Kidney glomerular epithelial cell (primary cell): ENCODE data around the gene SAMD4B.

ENCODE experiments used
- DNase-seq: peaks from one replicate; lab custom pipeline; 2025; lab: John Stamatoyannopoulos, UW

SAMD4B gene

DNA sequence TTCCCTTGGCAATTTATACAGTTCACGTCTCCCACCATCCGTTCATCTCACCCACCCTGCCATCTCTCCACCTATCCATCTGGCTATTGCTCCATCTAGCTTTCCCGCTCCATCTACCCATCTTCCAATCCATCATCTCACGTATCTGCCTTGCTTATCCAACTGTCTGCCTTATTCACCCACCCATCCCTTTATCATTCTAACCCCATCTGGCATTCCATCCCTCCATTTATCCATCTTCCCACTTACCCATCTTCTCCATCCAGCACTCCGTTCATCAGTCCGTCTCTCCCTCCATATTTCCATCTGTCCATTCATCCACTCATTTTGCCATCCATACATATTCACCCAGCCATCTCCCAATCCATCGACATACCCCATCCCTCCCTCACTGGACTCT is 83.5 kb downstream of the SAMD4B start:
- DNase-seq: no peak

DNA sequence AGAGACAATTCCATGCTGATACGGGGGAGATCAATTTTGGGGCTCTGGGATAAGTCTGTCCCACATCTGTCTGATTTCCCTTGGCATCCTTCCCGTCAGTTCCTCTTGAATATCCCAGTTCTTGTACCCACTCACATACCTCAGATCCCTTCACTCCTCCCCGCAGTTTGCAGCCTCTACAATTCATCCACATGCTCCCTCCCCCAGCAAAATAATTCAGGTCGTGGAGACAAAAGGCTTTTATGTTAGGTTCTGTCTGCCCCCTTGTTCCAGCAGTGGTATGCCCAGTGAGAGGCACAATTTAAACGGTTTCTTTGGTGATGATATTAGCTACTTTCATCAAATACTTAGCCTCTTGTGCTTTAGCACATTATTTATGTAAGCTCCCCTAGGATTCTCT is 83.9 kb downstream of the SAMD4B start:
- no peak for DNase-seq

DNA sequence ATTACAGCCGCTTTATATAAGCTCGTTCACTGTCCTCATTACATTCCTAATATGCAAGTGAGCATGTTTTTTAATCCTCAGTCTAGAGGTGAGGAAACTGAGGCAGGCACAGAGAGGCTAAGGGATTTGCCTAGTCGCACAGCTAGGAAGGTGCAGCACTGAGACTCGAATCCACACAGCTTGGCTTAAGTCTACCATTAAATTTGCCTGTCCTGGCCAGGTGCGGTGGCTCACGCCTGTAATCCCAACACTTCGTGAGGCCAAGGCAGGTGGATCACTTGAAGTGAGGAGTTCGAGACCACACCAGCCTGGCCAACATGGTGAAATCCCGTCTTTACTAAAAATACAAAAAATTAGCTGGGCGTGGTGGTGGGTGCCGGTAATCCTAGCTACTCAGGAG is 85.5 kb downstream of the SAMD4B start:
- no peak for DNase-seq

DNA sequence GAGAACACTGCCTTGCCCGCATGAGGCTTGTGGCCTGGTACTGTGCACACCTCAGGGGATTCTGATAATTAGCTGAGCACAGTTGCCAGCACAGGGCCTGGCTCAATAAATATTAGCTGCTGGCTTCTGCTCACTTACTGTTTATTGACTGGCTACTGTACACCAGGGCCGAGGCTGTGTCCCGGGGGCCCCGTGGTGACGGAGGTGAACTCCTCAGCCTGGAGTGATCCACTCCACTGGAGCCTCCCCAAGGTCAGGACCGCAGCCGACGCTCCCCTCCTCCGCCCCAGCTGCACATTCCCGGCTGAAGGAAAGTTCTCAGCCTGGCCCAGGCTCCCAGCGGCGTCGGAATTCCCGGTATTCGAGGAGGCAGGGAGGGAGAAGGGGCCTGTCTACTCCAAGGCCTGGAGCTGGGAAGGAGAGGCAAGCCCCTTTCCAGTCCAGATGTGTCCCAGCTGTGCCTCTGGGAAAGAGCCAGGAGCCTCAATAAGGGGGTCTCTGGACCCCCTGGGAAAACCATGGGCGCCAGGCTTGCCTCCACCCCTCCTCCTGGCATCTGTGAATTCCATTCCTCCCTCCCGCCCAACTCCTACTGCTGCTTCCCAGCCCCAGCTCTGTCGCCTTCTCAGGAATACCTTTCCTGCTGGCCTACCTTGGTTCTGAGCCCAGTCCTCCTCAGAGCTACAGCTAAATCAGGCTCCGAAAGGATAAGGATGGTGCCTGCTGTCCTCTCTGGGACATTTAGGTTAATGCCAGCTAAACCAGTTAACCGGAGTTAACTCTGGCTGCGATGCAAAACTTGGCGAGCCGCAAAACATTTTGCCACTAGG is 86.3 kb downstream of the SAMD4B start:
- DNase-seq: peak; percentile 86

DNA sequence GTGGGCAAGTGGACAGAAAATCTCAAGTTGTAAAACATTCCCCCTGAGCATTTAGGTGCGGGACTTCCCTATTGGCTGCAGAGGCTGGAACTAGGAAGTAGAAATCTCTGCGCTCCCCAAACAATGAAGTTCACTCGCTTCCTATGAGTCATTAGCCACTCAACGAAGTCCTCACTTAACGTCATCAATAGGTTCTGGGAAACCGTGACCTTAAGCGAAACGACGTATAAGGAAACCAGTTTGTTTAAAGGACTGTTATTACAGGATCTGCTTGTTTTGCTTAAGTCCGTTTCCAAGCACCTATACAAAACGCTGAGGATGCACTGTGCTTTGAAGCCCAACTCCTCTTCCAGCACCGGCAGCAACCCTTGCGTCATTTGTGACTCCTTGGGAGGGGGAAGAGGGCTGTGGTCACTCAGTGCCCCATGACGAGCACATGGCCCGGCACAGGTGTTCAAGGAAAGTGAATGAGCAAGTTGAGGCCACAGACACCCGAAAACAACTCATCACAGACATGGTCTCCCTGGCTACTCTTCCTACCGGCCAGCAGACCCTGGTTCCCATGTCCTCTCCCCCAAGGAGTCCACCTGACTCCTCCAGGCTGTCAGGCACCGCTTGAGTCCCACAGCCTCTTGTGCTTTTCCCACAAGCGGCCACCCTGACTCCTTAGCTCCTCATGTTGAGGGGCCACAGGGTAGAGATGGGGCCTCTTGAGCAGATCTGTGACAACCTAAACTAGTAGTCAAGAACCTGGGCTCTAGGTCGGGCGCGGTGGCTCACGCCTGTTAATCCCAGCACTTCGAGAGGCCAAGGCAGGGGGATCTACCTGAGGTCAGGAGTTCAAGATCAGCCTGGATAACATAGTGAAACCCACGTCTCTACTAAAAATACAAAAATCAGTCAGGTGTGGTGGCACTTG is 88.7 kb downstream of the SAMD4B start:
- peak; percentile 61 for DNase-seq

DNA sequence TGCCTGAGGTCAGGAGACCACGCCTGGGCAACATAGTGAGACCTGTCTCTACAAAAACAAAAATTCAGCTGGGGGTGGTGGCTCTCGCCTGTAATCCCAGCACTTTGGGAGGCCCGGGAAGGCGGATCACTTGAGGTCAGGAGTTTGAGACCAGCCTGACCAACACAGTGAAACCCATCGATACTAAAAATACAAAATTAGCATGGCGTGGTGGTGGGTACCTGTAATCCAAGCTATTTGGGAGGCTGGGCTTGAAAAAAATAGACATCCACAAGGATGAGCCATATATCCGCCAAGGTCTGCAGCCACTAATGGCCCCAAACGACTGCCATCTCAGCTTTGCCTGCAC is 90.4 kb downstream of the SAMD4B start:
- DNase-seq: no peak

DNA sequence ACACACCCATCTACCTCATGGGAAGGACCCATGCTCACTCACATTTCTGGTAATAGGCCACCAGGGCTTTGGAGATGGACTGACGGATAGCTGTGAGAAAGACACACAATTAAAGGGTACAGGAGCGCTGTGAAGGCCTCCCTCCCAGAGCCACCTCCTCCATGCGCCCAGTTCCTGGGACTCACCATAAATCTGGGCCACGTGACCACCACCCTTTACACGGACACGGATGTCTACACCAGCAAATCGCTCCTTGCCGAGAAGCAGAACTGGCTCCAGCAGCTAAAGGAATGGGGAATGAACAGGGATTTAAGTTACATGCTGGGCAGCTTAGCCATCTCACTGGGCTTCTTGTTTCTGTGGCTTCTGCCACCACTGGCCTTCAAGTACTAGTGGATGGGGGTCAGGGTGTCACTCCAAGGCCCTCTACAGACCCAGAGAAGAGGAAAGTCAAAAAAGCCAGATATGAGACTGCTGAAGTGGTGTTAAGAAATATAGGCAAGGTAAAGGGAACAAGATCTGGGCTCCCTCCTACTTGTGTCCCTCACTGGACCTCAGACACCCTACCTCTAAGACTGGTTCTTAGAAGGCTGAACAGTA is 91.4 kb downstream of the SAMD4B start:
- DNase-seq: no peak

DNA sequence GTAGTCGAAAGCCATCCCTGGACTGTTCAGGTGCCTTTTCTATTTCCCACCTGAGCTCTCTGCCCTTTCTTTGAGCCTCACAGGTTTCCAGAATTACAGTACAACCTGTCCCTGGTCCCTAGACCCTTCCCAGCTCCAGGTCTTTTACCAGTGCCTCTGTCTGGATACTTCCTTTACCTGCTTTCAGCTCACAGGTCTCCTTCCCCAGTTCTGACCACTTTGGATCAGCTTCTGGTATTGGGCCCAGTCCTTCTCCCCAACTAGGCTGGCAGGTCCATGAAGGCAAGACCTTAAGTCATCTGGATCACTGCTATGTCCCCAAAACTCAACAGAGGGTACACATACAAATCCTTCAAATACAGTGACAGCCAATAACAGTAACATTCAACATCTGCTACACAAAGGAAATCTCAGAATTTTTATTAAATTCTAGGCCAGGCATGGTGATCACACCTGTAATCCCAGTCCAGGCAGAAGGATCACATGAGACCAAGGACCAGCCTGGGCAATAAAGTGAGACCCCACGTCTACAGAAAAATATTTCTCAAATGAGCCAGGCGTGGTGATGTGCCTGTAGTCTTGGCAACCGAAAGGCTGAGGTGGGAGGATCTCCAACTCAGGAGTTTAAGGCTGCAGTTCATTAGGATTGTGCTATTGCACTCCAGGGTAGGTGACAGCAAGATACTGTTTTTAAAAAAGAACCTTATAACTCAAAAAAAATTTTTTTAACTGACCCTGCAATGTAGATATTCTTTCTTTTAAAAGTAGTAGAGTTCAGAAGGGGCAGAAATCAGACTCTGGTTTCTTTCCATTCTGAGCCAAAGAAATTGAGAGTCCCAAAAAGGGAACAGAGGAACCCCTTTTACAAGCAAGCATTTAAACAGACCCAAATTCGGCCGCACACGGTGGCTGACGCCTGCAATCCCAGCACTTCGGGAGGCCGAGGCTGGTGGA is 92.2 kb downstream of the SAMD4B start:
- DNase-seq: no peak
